Neural crest cell (in vitro differentiated cells): Measurements from ENCODE around the gene AJM1. TPM values are rescaled to one million over a fixed set of nuclear protein-coding genes. Genes with fewer than 3 reads are reported as not detected.

Source experiments
- DNase-seq: peaks from one replicate; pipeline ENCODE4 v3.0.0; 2021; ENCODE audit warnings: low read depth, mixed read lengths, low spot score
- H3K27ac Mint-ChIP-seq: one replicate; pipeline ENCODE4 v1.8.0; 2021; ENCODE audit warnings: mild to moderate bottlenecking, mixed read lengths; ENCODE audit not compliant: unreplicated experiment
- H3K27me3 Mint-ChIP-seq: 2 replicates; pipeline ENCODE4 v1.8.0; 2021; ENCODE audit warnings: low read depth, mild to moderate bottlenecking, mixed read lengths
- H3K36me3 Mint-ChIP-seq: 2 replicates; pipeline ENCODE4 v1.8.0; 2021; ENCODE audit warnings: low read depth, mild to moderate bottlenecking, mixed read lengths
- H3K4me1 Mint-ChIP-seq: 2 replicates; pipeline ENCODE4 v1.8.0; 2021; ENCODE audit warnings: mixed read lengths
- H3K4me3 Mint-ChIP-seq: one replicate; pipeline ENCODE4 v1.8.0; 2021; ENCODE audit warnings: mild to moderate bottlenecking, mixed read lengths
- H3K9me3 Mint-ChIP-seq: 2 replicates; pipeline ENCODE4 v1.8.0; 2021; ENCODE audit warnings: mixed read lengths
- total RNA-seq: library from RNA; stranded (reverse); gene quantifications from 2 replicates; pipeline ENCODE4 v1.2.1, GENCODE V29; 2021
- TF ChIP-seq, protein P1 (sequence below): fragments of 200-600 bp; sonication (generic); conservative IDR thresholded peaks from 2 replicates; pipeline ENCODE4 v1.5.0; 2021; ENCODE audit warnings: antibody characterized with exemption, mild to moderate bottlenecking

The AJM1 gene
- total RNA-seq, 1 donor from 2014 or later: 2.8 TPM

DNA sequence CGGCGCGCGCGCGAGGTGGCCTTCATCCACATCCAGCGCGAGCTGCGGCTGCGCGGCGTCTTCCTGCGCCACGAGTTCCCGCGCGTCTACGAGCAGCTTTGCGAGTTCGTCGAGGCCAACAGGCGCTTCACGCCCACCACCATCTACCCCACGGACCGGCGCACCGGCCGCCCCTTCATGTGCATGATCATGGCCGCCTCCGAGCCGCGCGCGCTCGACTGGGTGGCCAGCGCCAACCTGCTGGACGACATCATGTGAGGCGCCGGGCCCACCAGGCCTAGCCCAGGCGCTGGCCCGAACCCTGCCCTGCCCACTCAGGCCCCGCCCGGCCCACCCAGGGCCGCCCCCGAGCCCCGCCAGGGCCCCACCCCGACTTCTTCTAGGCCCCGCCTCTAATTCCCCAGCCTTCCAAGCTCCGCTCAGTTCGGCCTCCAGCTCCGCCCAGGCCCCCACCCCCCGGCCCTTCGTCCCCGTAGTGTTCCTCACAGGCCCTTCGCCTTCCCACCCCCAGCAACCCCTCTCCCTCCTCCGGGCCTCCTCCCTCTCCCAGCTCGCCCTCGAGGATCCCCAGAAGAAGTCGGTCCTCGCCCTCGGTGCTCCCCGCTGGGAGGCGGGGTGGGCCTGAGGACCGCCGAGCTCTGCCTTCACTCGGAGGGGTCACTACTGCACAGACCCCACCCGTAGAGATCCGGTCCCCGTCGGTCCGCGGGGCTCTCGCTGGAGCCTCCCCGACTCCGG, 5.0 kb downstream of the AJM1 start:
- TF ChIP-seq, protein P1, sequence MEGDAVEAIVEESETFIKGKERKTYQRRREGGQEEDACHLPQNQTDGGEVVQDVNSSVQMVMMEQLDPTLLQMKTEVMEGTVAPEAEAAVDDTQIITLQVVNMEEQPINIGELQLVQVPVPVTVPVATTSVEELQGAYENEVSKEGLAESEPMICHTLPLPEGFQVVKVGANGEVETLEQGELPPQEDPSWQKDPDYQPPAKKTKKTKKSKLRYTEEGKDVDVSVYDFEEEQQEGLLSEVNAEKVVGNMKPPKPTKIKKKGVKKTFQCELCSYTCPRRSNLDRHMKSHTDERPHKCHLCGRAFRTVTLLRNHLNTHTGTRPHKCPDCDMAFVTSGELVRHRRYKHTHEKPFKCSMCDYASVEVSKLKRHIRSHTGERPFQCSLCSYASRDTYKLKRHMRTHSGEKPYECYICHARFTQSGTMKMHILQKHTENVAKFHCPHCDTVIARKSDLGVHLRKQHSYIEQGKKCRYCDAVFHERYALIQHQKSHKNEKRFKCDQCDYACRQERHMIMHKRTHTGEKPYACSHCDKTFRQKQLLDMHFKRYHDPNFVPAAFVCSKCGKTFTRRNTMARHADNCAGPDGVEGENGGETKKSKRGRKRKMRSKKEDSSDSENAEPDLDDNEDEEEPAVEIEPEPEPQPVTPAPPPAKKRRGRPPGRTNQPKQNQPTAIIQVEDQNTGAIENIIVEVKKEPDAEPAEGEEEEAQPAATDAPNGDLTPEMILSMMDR: no peak
- peaks cover 36% of the 10 kb centered on the region for H3K27me3 Mint-ChIP-seq
- H3K36me3 Mint-ChIP-seq: no peaks in the 10 kb centered on the region
- DNase-seq: no peak
- no peaks in the 10 kb centered on the region for H3K9me3 Mint-ChIP-seq
- H3K4me3 Mint-ChIP-seq: peak overlapping the region; percentile 90
- no peak overlapping the region for H3K27ac Mint-ChIP-seq
- peaks cover 10% of the 10 kb centered on the region for H3K4me1 Mint-ChIP-seq

DNA sequence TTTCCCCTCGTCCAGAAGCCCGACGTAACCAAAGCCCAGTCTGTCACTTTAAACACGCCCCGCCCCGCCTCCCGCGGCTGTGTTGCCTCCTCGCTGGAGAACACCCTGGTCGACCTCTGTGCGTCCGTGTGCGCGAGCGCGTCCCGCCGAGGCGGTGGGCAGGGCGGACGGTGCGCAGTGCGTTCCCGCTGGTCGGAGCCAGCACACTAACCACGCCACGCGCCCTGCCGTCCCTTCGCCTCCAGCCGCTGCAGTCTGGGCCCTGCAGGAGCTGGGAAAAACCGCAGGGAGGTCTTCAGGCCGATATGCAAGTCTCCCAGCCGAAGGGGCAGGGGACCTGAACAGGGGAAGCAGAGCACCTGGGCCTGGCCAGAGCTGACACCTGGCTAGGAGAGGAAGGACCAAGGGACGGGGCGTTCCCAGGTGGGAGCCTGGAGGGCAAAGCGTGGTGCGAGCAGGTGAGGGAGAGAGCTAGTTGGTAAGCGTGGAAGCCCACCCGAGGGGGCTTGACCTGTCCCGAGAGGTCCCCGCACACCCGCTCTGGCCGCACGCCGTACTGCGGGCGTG, 5.6 kb downstream of the AJM1 start:
- Mint-ChIP-seq H3K4me3 (peak overlapping the region; percentile 90), H3K9me3 (no peaks in the 10 kb centered on the region), H3K27ac (no peak overlapping the region), H3K27me3 (peaks cover 33% of the 10 kb centered on the region), H3K36me3 (no peaks in the 10 kb centered on the region), H3K4me1 (peaks cover 8% of the 10 kb centered on the region)
- peak; percentile 67 for DNase-seq
- TF ChIP-seq, protein P1: no peak

- H3K9me3 Mint-ChIP-seq: no peaks in the 10 kb centered on the region
- peaks cover 31% of the 10 kb centered on the region for H3K27me3 Mint-ChIP-seq
- H3K36me3 Mint-ChIP-seq: no peaks in the 10 kb centered on the region
- peak; percentile 47 for DNase-seq
- H3K4me1 Mint-ChIP-seq: peaks cover 8% of the 10 kb centered on the region
- no peak overlapping the region for H3K27ac Mint-ChIP-seq
- TF ChIP-seq, protein P1: peak; percentile 19
- peak overlapping the region; percentile 96 for H3K4me3 Mint-ChIP-seq
These were observed 6.2 kb downstream of the AJM1 start for GRCh38 chr9:136848393-136849037.

GRCh38 chr9:136849038-136849959, 7.0 kb downstream of the AJM1 start, which contains the start of gene PHPT1:
Gene PHPT1, plus strand, starts transcription at chr9:136849409. Its CDS starts 22 bp downstream, at chr9:136849431.
- peak within 1 kb of the TSS; percentile 95 for H3K27ac Mint-ChIP-seq

More at GRCh38 chr9:136849038-136849959, 7.0 kb downstream of the AJM1 start, which contains the start of gene PHPT1:
- TF ChIP-seq, protein P1: no peak
- peak; percentile 96 for DNase-seq
- Mint-ChIP-seq H3K27me3 (peaks cover 27% of the 10 kb centered on the region), H3K4me3 (peak within 1 kb of the TSS; percentile 96), H3K36me3 (no peaks in the 10 kb centered on the region), H3K9me3 (no peaks in the 10 kb centered on the region), H3K4me1 (peaks cover 8% of the 10 kb centered on the region)
